Cardiac muscle cell (in vitro differentiated cells and primary cell): Measurements from ENCODE around the gene ASB5. TPM values are rescaled to one million over a fixed set of nuclear protein-coding genes. Genes with fewer than 3 reads are reported as not detected.
"Not testable (repeated sequence)": the region's sequence is repeated elsewhere in the genome, so short reads cannot be mapped to it uniquely, and the experiment has no call there.

ENCODE experiments used
- DNase-seq, 2 donors: peaks; one replicate each; pipeline versions ENCODE4 v3.0.0 to v3.0.0-alpha.2; 2010 to 2017; ENCODE audit warnings: low read depth in 1 of 2, low spot score in 1 of 2
- H3K27ac ChIP-seq: fragments of 200-600 bp; sonication (generic); 2 replicates; pipeline ENCODE4 v1.5.1; 2016
- H3K27me3 ChIP-seq: fragments of 200-600 bp; sonication (generic); 2 replicates; pipeline ENCODE4 v1.6.0; 2016; ENCODE audit warnings: control low read depth
- H3K36me3 ChIP-seq: fragments of 200-600 bp; sonication (generic); 2 replicates; pipeline ENCODE4 v1.5.1; 2016; ENCODE audit warnings: control low read depth
- H3K4me1 ChIP-seq: fragments of 200-600 bp; sonication (generic); 2 replicates; pipeline ENCODE4 v1.8.1; 2017; ENCODE audit warnings: low read depth, mild to moderate bottlenecking, mixed run types
- H3K4me3 ChIP-seq: fragments of 200-600 bp; sonication (generic); 2 replicates; pipeline ENCODE4 v1.5.1; 2016; ENCODE audit warnings: mild to moderate bottlenecking
- H3K9me3 ChIP-seq: fragments of 200-600 bp; sonication (generic); 2 replicates; pipeline ENCODE4 v1.5.1; 2017; ENCODE audit warnings: low read depth, mild to moderate bottlenecking, control low read depth
- CTCF ChIP-seq: IDR thresholded peaks from 2 replicates; pipeline ENCODE4 v1.5.1; 2012; ENCODE audit warnings: low read depth, mild to moderate bottlenecking, low read length
- polyA plus RNA-seq: library from polyadenylated mRNA; unstranded; fragments of >200 nt; fragmentation: Nextera tagmentation; extraction: Ambion mirVana; gene quantifications from 2 replicates; pipeline ENCODE4 v1.2.1, GENCODE V29; 2016
- total RNA-seq: library from RNA; depleted of rRNA; stranded (reverse); fragments of >200 nt; gene quantifications from 2 replicates; pipeline ENCODE4 v1.2.3, GENCODE V29; 2016

Gene ASB5
- total and polyA plus RNA-seq, 2 experiments from 2014 or later, result 0.45 TPM; not detected in 1

DNA sequence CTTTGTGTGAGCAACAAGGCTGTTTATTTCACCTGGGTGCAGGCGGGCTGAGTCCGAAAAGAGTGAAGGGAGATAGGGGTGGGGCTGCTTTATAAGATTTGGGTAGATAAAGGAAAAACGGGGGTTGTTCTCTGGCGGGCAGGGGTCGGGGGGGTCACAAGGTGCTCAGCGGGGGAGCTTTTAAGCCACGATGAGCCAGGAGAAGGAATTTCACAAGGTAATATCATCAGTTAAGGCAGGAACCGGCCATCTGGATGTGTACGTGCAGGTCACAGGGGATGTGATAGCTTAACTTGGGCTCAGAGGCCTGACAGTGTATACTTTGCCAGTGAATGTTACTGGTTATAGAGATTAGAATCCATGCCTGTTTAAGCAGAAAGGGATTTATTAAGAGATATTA, 31.0 kb upstream of the ASB5 start:
- Histone ChIP-seq H3K4me3 (no peak overlapping the region), H3K9me3 (no peaks in the 10 kb centered on the region), H3K36me3 (no peaks in the 10 kb centered on the region), H3K27me3 (no peaks in the 10 kb centered on the region), H3K4me1 (no peaks in the 10 kb centered on the region), H3K27ac (no peak overlapping the region)
- DNase-seq, result no peak
- TF ChIP-seq CTCF, result no peak

DNA sequence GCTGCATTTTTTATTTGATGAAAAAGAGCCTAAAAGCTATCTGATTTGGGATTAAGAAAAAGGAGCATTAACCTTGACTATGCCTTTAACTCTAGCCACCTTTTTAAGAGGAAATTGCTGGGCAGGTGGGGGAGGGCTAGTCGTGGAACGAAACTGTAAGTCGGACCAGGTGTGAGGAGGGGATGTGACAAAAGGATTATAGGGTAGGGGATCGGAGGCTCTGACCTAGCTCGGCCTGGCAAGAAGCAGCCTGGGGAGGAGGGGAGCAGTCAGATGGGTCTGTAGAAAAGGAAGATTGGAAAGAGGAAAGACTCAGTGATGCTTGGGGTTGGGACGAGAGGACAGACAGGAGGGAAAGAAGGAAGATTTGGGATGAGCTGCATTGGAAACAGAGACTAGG, 29.6 kb upstream of the ASB5 start:
- no peak for TF ChIP-seq CTCF
- no peak for DNase-seq
- Histone ChIP-seq H3K27ac (no peak overlapping the region), H3K36me3 (no peaks in the 10 kb centered on the region), H3K9me3 (no peaks in the 10 kb centered on the region), H3K4me1 (no peaks in the 10 kb centered on the region), H3K27me3 (no peaks in the 10 kb centered on the region), H3K4me3 (no peak overlapping the region)

- not testable (repeated sequence) for H3K27ac ChIP-seq, DNase-seq, H3K27me3 ChIP-seq, H3K4me1 ChIP-seq, H3K36me3 ChIP-seq, H3K9me3 ChIP-seq, H3K4me3 ChIP-seq
These were observed 26.9 kb upstream of the ASB5 start for GRCh38 chr4:176295907-176296306.

GRCh38 chr4:176293660-176294059, 24.6 kb upstream of the ASB5 start:
- TF ChIP-seq CTCF, result no peak
- Histone ChIP-seq H3K4me3 (no peak overlapping the region), H3K27ac (no peak overlapping the region), H3K36me3 (no peaks in the 10 kb centered on the region), H3K4me1 (no peaks in the 10 kb centered on the region), H3K9me3 (no peaks in the 10 kb centered on the region), H3K27me3 (no peaks in the 10 kb centered on the region)
- no peak for DNase-seq

GRCh38 chr4:176292920-176293319, 23.9 kb upstream of the ASB5 start:
- Histone ChIP-seq H3K27me3 (no peaks in the 10 kb centered on the region), H3K4me1 (no peaks in the 10 kb centered on the region), H3K9me3 (no peaks in the 10 kb centered on the region), H3K36me3 (no peaks in the 10 kb centered on the region), H3K27ac (no peak overlapping the region), H3K4me3 (no peak overlapping the region)
- no peak for TF ChIP-seq CTCF
- no peak for DNase-seq

- H3K36me3 ChIP-seq, result no peaks in the 10 kb centered on the region
- DNase-seq, result no peak
- H3K27me3 ChIP-seq, result no peaks in the 10 kb centered on the region
- TF ChIP-seq CTCF, result no peak
- H3K4me1 ChIP-seq, result no peaks in the 10 kb centered on the region
- H3K27ac ChIP-seq, result no peak overlapping the region
- no peak overlapping the region for H3K4me3 ChIP-seq
- no peaks in the 10 kb centered on the region for H3K9me3 ChIP-seq
These were observed 22.7 kb upstream of the ASB5 start for GRCh38 chr4:176291748-176292147.
